Liver (tissue), 9 donors: ENCODE measurements around the gene ZNF74. TPM values are rescaled to one million over a fixed set of nuclear protein-coding genes. Genes with fewer than 3 reads are reported as not detected.

Experiments
- DNase-seq: peaks from one replicate; pipeline ENCODE4 v3.0.0-alpha.2; 2017; ENCODE audit warnings: low spot score
- H3K27ac ChIP-seq, 2 donors: one replicate each; pipeline ENCODE4 v1.7.0; 2013; ENCODE audit warnings: inconsistent platforms in 2 of 2, low read length in 2 of 2, control low read depth in 1 of 2, low read depth in 1 of 2, mild to moderate bottlenecking in 1 of 2
- H3K27me3 ChIP-seq, 4 donors: one replicate each; pipeline versions ENCODE4 v1.6.1 to v1.7.0; 2013; ENCODE audit warnings: low read length in 3 of 4, inconsistent platforms in 1 of 4, mild to moderate bottlenecking in 1 of 4, moderate library complexity in 1 of 4; ENCODE audit not compliant: control insufficient read depth in 4 of 4, insufficient read depth in 4 of 4
- H3K36me3 ChIP-seq, 4 donors: one replicate each; pipeline versions ENCODE4 v1.6.1 to v1.7.0; 2013; ENCODE audit warnings: low read length in 3 of 4, mild to moderate bottlenecking in 3 of 4, low read depth in 1 of 4, moderate library complexity in 1 of 4; ENCODE audit not compliant: control insufficient read depth in 4 of 4, insufficient read depth in 3 of 4
- H3K4me1 ChIP-seq, 4 donors: one replicate each; pipeline versions ENCODE4 v1.6.1 to v1.7.0; 2013; ENCODE audit warnings: low read length in 3 of 4, mild to moderate bottlenecking in 3 of 4, moderate library complexity in 1 of 4; ENCODE audit not compliant: control insufficient read depth in 4 of 4, insufficient read depth in 4 of 4
- H3K4me3 ChIP-seq, 3 donors: one replicate each; pipeline versions ENCODE4 v1.6.1 to v1.7.0; 2013; ENCODE audit warnings: low read length in 3 of 3, control low read depth in 1 of 3, low read depth in 1 of 3, mild to moderate bottlenecking in 1 of 3
- H3K9ac ChIP-seq, 2 donors: one replicate each; pipeline ENCODE4 v1.7.0; 2013; ENCODE audit warnings: low read length in 2 of 2, mild to moderate bottlenecking in 2 of 2, moderate library complexity in 2 of 2, control low read depth in 1 of 2, low read depth in 1 of 2
- H3K9me3 ChIP-seq, 4 donors: one replicate each; pipeline versions ENCODE4 v1.6.1 to v1.7.0; 2013; ENCODE audit warnings: low read length in 3 of 4; ENCODE audit not compliant: control insufficient read depth in 4 of 4
- ATF3 ChIP-seq: IDR thresholded peaks from 2 replicates; pipeline ENCODE4 v1.6.1; 2016; ENCODE audit warnings: antibody characterized with exemption
- CTCF ChIP-seq: fragments of 150-350 bp; IDR thresholded peaks from 2 replicates; pipeline ENCODE4 v1.5.1; 2017; ENCODE audit warnings: improper control_type of control experiment, low read depth, low read length; ENCODE audit not compliant: missing input control
- EGR1 ChIP-seq, 2 donors: IDR thresholded peaks; 2 replicates each; pipeline ENCODE4 v1.6.1; 2016 to 2018; ENCODE audit warnings: antibody characterized with exemption in 2 of 2, low read depth in 2 of 2
- FOXA1 ChIP-seq: IDR thresholded peaks from 2 replicates; pipeline ENCODE4 v1.6.1; 2016; ENCODE audit warnings: antibody characterized with exemption
- FOXA2 ChIP-seq: IDR thresholded peaks from 2 replicates; pipeline ENCODE4 v1.6.1; 2016; ENCODE audit warnings: antibody characterized with exemption
- GABPA ChIP-seq, 2 donors: IDR thresholded peaks in 1 of 2; conservative IDR thresholded peaks in 1 of 2; 2 replicates each; pipeline ENCODE4 v1.6.1; 2016; ENCODE audit warnings: antibody characterized with exemption in 2 of 2, mild to moderate bottlenecking in 1 of 2, moderate library complexity in 1 of 2
- JUND ChIP-seq, 2 donors: IDR thresholded peaks; 2 replicates each; pipeline ENCODE4 v1.6.1; 2016; ENCODE audit warnings: antibody characterized with exemption in 2 of 2
- MAX ChIP-seq: IDR thresholded peaks from 2 replicates; pipeline ENCODE4 v1.6.1; 2016; ENCODE audit warnings: antibody characterized with exemption
- NR2F2 ChIP-seq: IDR thresholded peaks from 2 replicates; pipeline ENCODE4 v1.6.1; 2016; ENCODE audit warnings: antibody characterized with exemption
- RAD21 ChIP-seq, 2 donors: IDR thresholded peaks; 2 replicates each; pipeline ENCODE4 v1.6.1; 2016; ENCODE audit warnings: antibody characterized with exemption in 2 of 2, mild to moderate bottlenecking in 2 of 2
- REST ChIP-seq: IDR thresholded peaks from 2 replicates; pipeline ENCODE4 v1.6.1; 2016; ENCODE audit warnings: antibody characterized with exemption, mild to moderate bottlenecking
- SP1 ChIP-seq: IDR thresholded peaks from 2 replicates; pipeline ENCODE4 v1.6.1; 2018; ENCODE audit warnings: antibody characterized with exemption, mild to moderate bottlenecking
- TAF1 ChIP-seq: conservative IDR thresholded peaks from 2 replicates; pipeline ENCODE4 v1.6.1; 2016; ENCODE audit warnings: antibody characterized with exemption, mild to moderate bottlenecking
- YY1 ChIP-seq: IDR thresholded peaks from 2 replicates; pipeline ENCODE4 v1.6.1; 2016; ENCODE audit warnings: antibody characterized with exemption, mild to moderate bottlenecking
- ZBTB33 ChIP-seq: IDR thresholded peaks from 2 replicates; pipeline ENCODE4 v1.6.1; 2016; ENCODE audit warnings: antibody characterized with exemption
- WGBS: extraction: QIAGEN DNeasy Blood & Tissue Kit; methylation state at CpG from one replicate; pipeline ENCODE4 v1.1.7; 2013; 5-methylcytosine and 5-hydroxymethylcytosine counted together
- polyA plus RNA-seq, 2 donors: library from polyadenylated mRNA; stranded (reverse) in 1 of 2; unstranded in 1 of 2; fragments of 200-250 nt in 1 of 2; fragments of >200 nt in 1 of 2; fragmentation: Nextera tagmentation in 1 of 2; extraction: Ambion mirVana in 1 of 2; gene quantifications; one replicate each; pipeline versions ENCODE4 v1.2.1 to v1.2.3, GENCODE V29; 2013 to 2015
- total RNA-seq, 2 donors: library from RNA; depleted of rRNA; stranded (reverse); fragments of >200 nt; gene quantifications; one replicate each; pipeline ENCODE4 v1.2.3, GENCODE V29; 2014
- donor health status: healthy.
- donor health status: healthy.
- donor health status: healthy.
- donor health status: healthy.
- donor health status: healthy.

Gene ZNF74
- total and polyA plus RNA-seq, 4 donors: 0.99 to 5.0 (median 3.1) TPM

- no peak overlapping the region for H3K27ac ChIP-seq
- H3K4me1 ChIP-seq: peaks cover 9 to 41% (median 26%) of the 10 kb centered on the region in 4 donors
- H3K36me3 ChIP-seq: no peaks in the 10 kb centered on the region
- H3K4me3 ChIP-seq: no peak overlapping the region
- peaks cover 0 to 3% (median 2%) of the 10 kb centered on the region in 4 donors for H3K27me3 ChIP-seq
- no peak overlapping the region for H3K9ac ChIP-seq
- TF ChIP-seq GABPA (IDR thresholded peaks at IDR 0.05 in 1 of 2, conservative IDR thresholded peaks at IDR 0.05 in 1 of 2) (no peak), TAF1 (no peak), MAX (no peak), ATF3 (no peak), ZBTB33 (no peak), FOXA2 (no peak), FOXA1 (no peak), CTCF (no peak), YY1 (no peak), RAD21 (IDR thresholded peaks at IDR 0.05) (no peak), JUND (IDR thresholded peaks at IDR 0.05) (no peak), SP1 (no peak), EGR1 (IDR thresholded peaks at IDR 0.05; ENCODE audit: low read depth in 2 of 2) (no peak), REST (no peak), NR2F2 (no peak)
- DNase-seq: no peak
- no peaks in the 10 kb centered on the region for H3K9me3 ChIP-seq
- 95% methylated on average over 3 of the region's 3 CpGs for WGBS
These were observed 40.8 kb downstream of the ZNF74 start for GRCh38 chr22:20434773-20435172.
